NCI-H510A treated with DMSO at 0.1 percent for 48 hours (cell line): ENCODE data around the gene NAPEPLD.
"Not testable (repeated sequence)": the region's sequence is repeated elsewhere in the genome, so short reads cannot be mapped to it uniquely, and the experiment has no call there.

ENCODE experiments used
- DNase-seq: peaks from one replicate; lab custom pipeline; 2025; lab: John Stamatoyannopoulos, UW

The NAPEPLD gene

GRCh38 chr7:103068414-103069403 lies 80.2 kb downstream of the NAPEPLD start:
- no peak for DNase-seq

- DNase-seq: no peak
Measured at GRCh38 chr7:103065667-103066066, 83.2 kb downstream of the NAPEPLD start.

GRCh38 chr7:103063895-103064294 lies 85.0 kb downstream of the NAPEPLD start:
- no peak for DNase-seq

GRCh38 chr7:103059471-103059870 lies 89.4 kb downstream of the NAPEPLD start:
- DNase-seq: no peak

GRCh38 chr7:103058122-103058521 lies 90.8 kb downstream of the NAPEPLD start:
- DNase-seq: no peak

- DNase-seq: not testable (repeated sequence)
Measured at GRCh38 chr7:103056006-103056405, 92.9 kb downstream of the NAPEPLD start.

GRCh38 chr7:103051519-103051918 lies 97.4 kb downstream of the NAPEPLD start:
- no peak for DNase-seq
